ENCODE results near the gene VAV2. TPM values are rescaled to one million over a fixed set of nuclear protein-coding genes. Genes with fewer than 3 reads are reported as not detected.

VAV2 gene
- total and polyA plus RNA-seq, 4 donors: 4.9 to 26.4 (median 17.0) TPM

DNA sequence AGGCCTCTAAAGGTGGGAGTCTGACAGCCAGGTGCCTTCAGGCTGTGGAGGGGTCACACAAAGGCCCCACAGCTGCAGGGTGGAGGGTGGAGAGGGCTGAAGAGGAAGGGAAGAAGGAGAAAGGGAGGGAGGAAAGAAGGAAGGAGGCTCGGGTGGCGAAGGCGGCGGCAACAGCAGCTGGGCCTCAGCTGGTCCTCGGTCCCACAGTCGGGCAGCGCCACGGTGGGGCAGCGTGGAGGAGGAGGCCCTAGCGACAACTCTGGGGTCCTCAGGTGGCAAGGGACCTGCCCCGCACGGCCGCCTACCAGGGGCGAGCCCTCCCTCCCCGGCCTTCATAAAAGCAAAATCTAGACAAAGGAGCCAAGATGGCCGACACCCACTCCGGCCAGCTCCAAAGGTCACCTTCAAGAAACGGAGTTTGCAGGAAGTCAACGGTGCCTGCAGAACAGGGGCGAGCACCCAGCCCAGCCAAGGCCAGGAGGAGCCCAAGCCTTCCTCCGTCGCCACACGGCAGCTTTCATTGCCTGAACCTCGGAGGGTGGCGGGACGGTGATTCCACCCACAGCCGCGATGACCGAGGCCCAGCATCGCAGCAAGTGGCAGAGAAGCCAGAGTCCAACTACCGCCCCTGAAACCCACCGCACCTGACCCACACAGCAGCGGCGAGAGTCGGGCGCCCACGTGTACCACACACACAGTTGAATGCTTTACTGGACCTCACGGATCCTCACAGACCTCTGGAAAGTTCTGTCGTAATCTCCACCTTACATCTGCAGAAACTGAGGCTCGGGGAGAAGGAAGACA lies 98.7 kb downstream of the VAV2 start (continued):
- no peak for TF ChIP-seq RAD21 (IDR thresholded peaks at IDR 0.05)
- TF ChIP-seq, protein P1, sequence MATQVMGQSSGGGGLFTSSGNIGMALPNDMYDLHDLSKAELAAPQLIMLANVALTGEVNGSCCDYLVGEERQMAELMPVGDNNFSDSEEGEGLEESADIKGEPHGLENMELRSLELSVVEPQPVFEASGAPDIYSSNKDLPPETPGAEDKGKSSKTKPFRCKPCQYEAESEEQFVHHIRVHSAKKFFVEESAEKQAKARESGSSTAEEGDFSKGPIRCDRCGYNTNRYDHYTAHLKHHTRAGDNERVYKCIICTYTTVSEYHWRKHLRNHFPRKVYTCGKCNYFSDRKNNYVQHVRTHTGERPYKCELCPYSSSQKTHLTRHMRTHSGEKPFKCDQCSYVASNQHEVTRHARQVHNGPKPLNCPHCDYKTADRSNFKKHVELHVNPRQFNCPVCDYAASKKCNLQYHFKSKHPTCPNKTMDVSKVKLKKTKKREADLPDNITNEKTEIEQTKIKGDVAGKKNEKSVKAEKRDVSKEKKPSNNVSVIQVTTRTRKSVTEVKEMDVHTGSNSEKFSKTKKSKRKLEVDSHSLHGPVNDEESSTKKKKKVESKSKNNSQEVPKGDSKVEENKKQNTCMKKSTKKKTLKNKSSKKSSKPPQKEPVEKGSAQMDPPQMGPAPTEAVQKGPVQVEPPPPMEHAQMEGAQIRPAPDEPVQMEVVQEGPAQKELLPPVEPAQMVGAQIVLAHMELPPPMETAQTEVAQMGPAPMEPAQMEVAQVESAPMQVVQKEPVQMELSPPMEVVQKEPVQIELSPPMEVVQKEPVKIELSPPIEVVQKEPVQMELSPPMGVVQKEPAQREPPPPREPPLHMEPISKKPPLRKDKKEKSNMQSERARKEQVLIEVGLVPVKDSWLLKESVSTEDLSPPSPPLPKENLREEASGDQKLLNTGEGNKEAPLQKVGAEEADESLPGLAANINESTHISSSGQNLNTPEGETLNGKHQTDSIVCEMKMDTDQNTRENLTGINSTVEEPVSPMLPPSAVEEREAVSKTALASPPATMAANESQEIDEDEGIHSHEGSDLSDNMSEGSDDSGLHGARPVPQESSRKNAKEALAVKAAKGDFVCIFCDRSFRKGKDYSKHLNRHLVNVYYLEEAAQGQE (IDR thresholded peaks at IDR 0.05): no peak
- TF ChIP-seq MAX (IDR thresholded peaks at IDR 0.05): no peak

DNA sequence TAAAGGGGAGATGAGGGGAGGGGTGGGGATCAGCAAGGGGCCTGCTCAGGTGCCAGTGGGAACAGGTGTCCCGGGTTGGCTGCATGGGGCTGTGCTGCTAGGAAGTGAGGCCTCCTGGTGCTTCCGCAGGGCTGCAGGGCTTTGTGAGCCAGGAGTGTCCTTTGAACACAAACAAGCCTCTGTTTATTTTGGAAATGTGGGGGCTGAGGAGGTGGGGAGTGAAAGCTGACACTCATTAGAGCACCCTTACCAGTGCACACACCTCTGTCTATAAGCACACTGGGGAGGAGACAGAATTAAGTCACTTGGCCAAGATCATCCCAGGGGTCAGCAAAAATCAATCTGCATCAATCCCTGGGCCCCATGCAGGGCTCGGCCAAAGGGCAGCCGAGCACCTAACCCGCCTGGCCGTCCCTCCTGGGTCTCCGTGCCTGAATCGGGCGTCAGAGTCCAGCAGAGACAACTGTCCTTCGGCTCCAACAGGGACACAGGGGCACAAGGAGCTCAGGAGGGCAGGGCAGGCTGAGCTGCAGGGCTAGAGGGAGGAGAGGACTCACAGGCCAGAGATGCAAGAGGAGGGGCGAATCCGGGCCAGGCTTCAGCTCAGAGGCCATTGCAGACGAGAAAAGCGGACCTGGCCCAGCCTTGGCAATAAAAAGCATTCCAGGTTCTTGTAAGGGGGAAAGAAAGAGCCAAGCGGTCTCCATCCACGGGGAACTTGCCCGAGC lies 99.8 kb downstream of the VAV2 start:
- DNase-seq (ENCODE audit: low spot score): peak; percentile 71
- no peaks in the 10 kb centered on the region for H3K27me3 ChIP-seq (ENCODE audit: control insufficient read depth in 4 of 4, insufficient read depth in 4 of 4, low read length in 3 of 4)
- TF ChIP-seq HNF4G (IDR thresholded peaks at IDR 0.05) (peak; percentile 91), SP1 (IDR thresholded peaks at IDR 0.05) (peak; percentile 98), FOXA1 (IDR thresholded peaks at IDR 0.05) (peak; percentile 94), GABPA (IDR thresholded peaks at IDR 0.05 in 1 of 2, conservative IDR thresholded peaks at IDR 0.05 in 1 of 2) (peak in 1 of 2 donors; percentile 40), HNF4A (conservative IDR thresholded peaks at IDR 0.05) (peak; percentile 97 to 98), JUND (IDR thresholded peaks at IDR 0.05) (peak; percentile 70 to 93), ATF3 (IDR thresholded peaks at IDR 0.05) (peak; percentile 83), FOXA2 (IDR thresholded peaks at IDR 0.05) (peak; percentile 90), EGR1 (IDR thresholded peaks at IDR 0.05; ENCODE audit: low read depth in 2 of 2) (peak; percentile 82 to 92), RAD21 (IDR thresholded peaks at IDR 0.05) (peak; percentile 72 to 77), NR2F2 (IDR thresholded peaks at IDR 0.05) (peak; percentile 98), ZBTB33 (IDR thresholded peaks at IDR 0.05) (no peak), YY1 (IDR thresholded peaks at IDR 0.05) (peak; percentile 94), RXRA (IDR thresholded peaks at IDR 0.05) (peak; percentile 97 to 99), TAF1 (conservative IDR thresholded peaks at IDR 0.05) (peak; percentile 86), MAX (IDR thresholded peaks at IDR 0.05) (peak; percentile 97)
- TF ChIP-seq, protein P1 (IDR thresholded peaks at IDR 0.05): peak; percentile 73
- TF ChIP-seq, protein P2, sequence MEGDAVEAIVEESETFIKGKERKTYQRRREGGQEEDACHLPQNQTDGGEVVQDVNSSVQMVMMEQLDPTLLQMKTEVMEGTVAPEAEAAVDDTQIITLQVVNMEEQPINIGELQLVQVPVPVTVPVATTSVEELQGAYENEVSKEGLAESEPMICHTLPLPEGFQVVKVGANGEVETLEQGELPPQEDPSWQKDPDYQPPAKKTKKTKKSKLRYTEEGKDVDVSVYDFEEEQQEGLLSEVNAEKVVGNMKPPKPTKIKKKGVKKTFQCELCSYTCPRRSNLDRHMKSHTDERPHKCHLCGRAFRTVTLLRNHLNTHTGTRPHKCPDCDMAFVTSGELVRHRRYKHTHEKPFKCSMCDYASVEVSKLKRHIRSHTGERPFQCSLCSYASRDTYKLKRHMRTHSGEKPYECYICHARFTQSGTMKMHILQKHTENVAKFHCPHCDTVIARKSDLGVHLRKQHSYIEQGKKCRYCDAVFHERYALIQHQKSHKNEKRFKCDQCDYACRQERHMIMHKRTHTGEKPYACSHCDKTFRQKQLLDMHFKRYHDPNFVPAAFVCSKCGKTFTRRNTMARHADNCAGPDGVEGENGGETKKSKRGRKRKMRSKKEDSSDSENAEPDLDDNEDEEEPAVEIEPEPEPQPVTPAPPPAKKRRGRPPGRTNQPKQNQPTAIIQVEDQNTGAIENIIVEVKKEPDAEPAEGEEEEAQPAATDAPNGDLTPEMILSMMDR (IDR thresholded peaks at IDR 0.05; ENCODE audit: low read depth, low read length, missing input control): no peak
- no peaks in the 10 kb centered on the region for H3K36me3 ChIP-seq (ENCODE audit: control insufficient read depth in 4 of 4, insufficient read depth in 3 of 4, low read depth in 1 of 4, low read length in 3 of 4)
- H3K27ac ChIP-seq (ENCODE audit: low read depth in 1 of 2, low read length in 2 of 2): peak overlapping the region; percentile 63 to 92
- H3K4me3 ChIP-seq (ENCODE audit: low read depth in 1 of 3, low read length in 3 of 3): no peak overlapping the region
- H3K9ac ChIP-seq (ENCODE audit: low read depth in 1 of 2, low read length in 2 of 2): peak overlapping the region; percentile 1 to 73
- peaks cover 32 to 72% (median 58%) of the 10 kb centered on the region in 4 donors for H3K4me1 ChIP-seq (ENCODE audit: control insufficient read depth in 4 of 4, insufficient read depth in 4 of 4, low read length in 3 of 4)
- 33% methylated on average over 17 of the region's 17 CpGs for WGBS
- H3K9me3 ChIP-seq (ENCODE audit: control insufficient read depth in 4 of 4, low read length in 3 of 4): no peaks in the 10 kb centered on the region
